ENCODE data around the gene PPFIA1.

DNA sequence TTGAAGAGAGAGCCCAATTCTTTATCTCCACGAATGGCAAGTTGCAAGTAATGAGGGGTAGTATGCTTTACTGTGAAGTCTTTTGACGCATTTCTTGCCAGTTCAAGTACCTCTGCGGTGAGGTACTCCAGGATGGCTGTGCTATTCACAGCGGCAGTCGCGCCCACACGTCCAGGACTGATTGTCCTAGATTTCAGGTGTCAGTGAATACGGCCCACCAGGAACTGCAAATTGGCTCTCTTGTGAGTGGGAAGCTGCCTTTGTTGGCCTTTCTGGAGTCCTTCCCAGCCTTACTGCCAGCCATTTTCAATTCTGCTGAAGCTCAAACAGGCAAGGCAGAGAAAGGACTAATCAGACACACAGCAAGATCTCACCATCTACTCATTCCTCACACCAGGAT is 8.5 kb downstream of the PPFIA1 start:
- TF ChIP-seq, protein P1, sequence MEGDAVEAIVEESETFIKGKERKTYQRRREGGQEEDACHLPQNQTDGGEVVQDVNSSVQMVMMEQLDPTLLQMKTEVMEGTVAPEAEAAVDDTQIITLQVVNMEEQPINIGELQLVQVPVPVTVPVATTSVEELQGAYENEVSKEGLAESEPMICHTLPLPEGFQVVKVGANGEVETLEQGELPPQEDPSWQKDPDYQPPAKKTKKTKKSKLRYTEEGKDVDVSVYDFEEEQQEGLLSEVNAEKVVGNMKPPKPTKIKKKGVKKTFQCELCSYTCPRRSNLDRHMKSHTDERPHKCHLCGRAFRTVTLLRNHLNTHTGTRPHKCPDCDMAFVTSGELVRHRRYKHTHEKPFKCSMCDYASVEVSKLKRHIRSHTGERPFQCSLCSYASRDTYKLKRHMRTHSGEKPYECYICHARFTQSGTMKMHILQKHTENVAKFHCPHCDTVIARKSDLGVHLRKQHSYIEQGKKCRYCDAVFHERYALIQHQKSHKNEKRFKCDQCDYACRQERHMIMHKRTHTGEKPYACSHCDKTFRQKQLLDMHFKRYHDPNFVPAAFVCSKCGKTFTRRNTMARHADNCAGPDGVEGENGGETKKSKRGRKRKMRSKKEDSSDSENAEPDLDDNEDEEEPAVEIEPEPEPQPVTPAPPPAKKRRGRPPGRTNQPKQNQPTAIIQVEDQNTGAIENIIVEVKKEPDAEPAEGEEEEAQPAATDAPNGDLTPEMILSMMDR (IDR thresholded peaks at IDR 0.05), result no peak
- TF ChIP-seq POLR2A (IDR thresholded peaks at IDR 0.05), result no peak

All from uterus (tissue), 2 donors.